HFFc6 (cell line): Measurements from ENCODE around the gene LAPTM4A. TPM values are rescaled to one million over a fixed set of nuclear protein-coding genes. Genes with fewer than 3 reads are reported as not detected.

ENCODE experiments used
- DNase-seq: peaks from one replicate; pipeline ENCODE4 v3.0.0-alpha.2; 2018
- H3K27ac Mint-ChIP-seq: 2 replicates; pipeline ENCODE4 v1.8.0; 2020; ENCODE audit warnings: mild to moderate bottlenecking, mixed read lengths
- H3K27me3 Mint-ChIP-seq: 2 replicates; pipeline ENCODE4 v1.8.0; 2021; ENCODE audit warnings: mild to moderate bottlenecking, moderate library complexity, mixed read lengths; ENCODE audit not compliant: insufficient read depth
- H3K36me3 Mint-ChIP-seq: 2 replicates; pipeline ENCODE4 v1.8.0; 2021; ENCODE audit warnings: low read depth, mixed read lengths
- H3K4me1 Mint-ChIP-seq: 2 replicates; pipeline ENCODE4 v1.8.0; 2020; ENCODE audit warnings: low read depth, mixed read lengths
- H3K4me3 Mint-ChIP-seq: 2 replicates; pipeline ENCODE4 v1.8.0; 2020; ENCODE audit warnings: mild to moderate bottlenecking, moderate library complexity, mixed read lengths
- H3K9me3 Mint-ChIP-seq: 2 replicates; pipeline ENCODE4 v1.8.0; 2020; ENCODE audit warnings: mild to moderate bottlenecking, mixed read lengths
- long read RNA-seq: library from polyadenylated mRNA; unstranded; transcript quantifications from one replicate; pipeline ENCODE4 v2.0.0, GENCODE V29; 2019
- total RNA-seq, 6 experiments: library from RNA; stranded (reverse); fragmentation: NEBNext Ultra II Directional; extraction: Animal tissue kit (Norgen Biotek cat#: 25700); gene quantifications; 2 replicates in 1 of 6; 3 replicates in 5 of 6; pipeline ENCODE4 v1.2.3, GENCODE V29; 2021
- TF ChIP-seq, protein P1 (sequence below): fragments of 200-600 bp; sonication (generic); IDR thresholded peaks from 2 replicates; pipeline ENCODE4 v1.5.0; 2021; ENCODE audit warnings: antibody characterized with exemption, mild to moderate bottlenecking

Gene LAPTM4A
- 100 to 1,000 TPM; 218 to 254 (median 240) TPM for total RNA-seq
- long read RNA-seq, transcript LAPTM4A-201 (7 exons, 1,765 nt), result major isoform, 513 of 543 reads
- long read RNA-seq, partial matches to known transcripts, result 9 of 543 reads
- long read RNA-seq, other reads (novel, unspliced or antisense), result 20 of 543 reads

DNA sequence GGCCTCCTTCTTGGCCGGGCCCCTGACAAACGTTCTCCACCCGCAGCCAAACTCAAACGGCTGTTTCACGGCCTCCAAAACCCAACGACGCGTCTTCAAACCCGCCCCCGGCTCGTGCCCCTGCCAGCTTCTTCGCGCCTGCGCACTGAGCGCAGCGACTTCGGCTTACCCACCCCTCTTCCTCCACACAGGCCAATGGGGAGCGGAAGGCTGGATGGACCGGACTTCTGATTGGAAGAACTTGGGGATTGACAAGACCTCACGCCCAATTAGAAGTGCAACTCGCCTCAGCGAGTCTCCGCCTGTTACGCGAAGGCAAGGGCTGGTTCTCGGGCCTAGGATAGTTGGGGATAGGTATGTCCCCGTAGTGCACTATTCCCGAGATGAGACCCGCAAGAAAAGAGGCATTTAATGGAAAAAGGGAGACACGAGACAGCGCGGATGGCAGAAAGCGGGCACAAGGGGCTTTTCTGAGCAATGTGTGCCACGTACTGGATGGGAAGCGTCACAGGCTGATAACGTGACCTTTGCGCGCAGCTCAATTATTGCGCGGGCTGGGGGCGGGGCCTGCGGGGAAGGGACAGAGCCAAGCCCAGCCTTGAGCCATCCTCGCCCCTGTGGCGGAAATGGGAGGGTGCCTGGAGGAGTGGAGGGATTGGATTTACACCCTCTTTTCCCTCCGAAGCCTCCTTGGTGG, at the start of gene LAPTM4A:
Gene LAPTM4A, minus strand, starts transcription at position 97 of the 697 bp plus-strand sequence. CDS start 108 bp downstream, outside the sequence.
- Mint-ChIP-seq H3K27ac (no peak within 1 kb of the TSS), H3K4me3 (no peak within 1 kb of the TSS), H3K9me3 (no peaks in the 10 kb centered on the region), H3K36me3 (peaks cover 8% of the 10 kb centered on the region; the same call in 1 of the 2 replicates), H3K4me1 (peaks cover 28% of the 10 kb centered on the region), H3K27me3 (peaks cover 4% of the 10 kb centered on the region)
- peak; percentile 100 for DNase-seq
- TF ChIP-seq, protein P1, sequence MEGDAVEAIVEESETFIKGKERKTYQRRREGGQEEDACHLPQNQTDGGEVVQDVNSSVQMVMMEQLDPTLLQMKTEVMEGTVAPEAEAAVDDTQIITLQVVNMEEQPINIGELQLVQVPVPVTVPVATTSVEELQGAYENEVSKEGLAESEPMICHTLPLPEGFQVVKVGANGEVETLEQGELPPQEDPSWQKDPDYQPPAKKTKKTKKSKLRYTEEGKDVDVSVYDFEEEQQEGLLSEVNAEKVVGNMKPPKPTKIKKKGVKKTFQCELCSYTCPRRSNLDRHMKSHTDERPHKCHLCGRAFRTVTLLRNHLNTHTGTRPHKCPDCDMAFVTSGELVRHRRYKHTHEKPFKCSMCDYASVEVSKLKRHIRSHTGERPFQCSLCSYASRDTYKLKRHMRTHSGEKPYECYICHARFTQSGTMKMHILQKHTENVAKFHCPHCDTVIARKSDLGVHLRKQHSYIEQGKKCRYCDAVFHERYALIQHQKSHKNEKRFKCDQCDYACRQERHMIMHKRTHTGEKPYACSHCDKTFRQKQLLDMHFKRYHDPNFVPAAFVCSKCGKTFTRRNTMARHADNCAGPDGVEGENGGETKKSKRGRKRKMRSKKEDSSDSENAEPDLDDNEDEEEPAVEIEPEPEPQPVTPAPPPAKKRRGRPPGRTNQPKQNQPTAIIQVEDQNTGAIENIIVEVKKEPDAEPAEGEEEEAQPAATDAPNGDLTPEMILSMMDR, result no peak

DNA sequence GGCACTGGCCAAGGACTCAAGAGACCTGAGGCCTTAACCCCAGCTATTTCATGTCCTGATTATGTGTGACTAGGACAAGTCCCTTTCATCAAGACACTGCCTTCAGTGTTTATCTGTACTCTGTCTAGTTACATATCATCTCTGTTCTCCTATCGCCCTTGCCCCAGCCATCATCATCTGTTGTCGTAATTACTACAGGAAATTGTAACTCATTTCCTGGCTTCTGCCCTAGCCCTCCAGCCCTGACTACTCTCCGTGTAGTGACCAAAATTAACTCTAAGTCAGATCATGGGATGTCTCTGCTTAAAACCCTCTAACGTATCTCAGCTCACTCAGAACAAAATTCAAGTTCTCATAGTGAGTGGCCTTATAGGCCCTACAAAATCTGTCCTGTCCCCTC, 49.3 kb upstream of the LAPTM4A start:
- no peaks in the 10 kb centered on the region for H3K36me3 Mint-ChIP-seq
- no peak overlapping the region for H3K27ac Mint-ChIP-seq
- peaks cover 11% of the 10 kb centered on the region for H3K4me1 Mint-ChIP-seq
- no peaks in the 10 kb centered on the region; the same call in 1 of the 2 replicates for H3K9me3 Mint-ChIP-seq
- DNase-seq, result no peak
- peaks cover 6% of the 10 kb centered on the region for H3K27me3 Mint-ChIP-seq
- TF ChIP-seq, protein P1, result no peak
- H3K4me3 Mint-ChIP-seq, result no peak overlapping the region

DNA sequence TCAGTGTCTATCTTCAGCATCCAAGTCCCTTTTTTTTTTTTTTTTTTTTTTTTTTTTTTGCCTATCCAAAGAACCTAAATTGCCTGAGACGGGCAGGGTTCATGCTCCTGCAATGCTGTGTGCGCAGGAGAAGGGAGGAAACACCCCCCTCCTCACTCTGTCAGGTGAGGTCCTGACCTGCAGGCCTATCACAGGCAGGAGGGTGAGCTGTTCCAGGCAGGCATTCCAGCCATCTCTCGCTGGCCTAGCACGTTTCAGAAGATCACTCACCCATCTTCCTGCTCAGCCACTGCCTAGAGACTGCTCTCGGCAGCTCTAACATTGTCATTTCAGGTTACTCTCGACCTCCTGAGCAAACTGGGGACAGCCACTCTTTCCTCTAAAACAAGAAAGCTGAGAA, 48.4 kb upstream of the LAPTM4A start:
- no peaks in the 10 kb centered on the region for H3K36me3 Mint-ChIP-seq
- no peak for DNase-seq
- H3K4me1 Mint-ChIP-seq, result peaks cover 20% of the 10 kb centered on the region
- no peak overlapping the region for H3K4me3 Mint-ChIP-seq
- H3K9me3 Mint-ChIP-seq, result no peaks in the 10 kb centered on the region; the same call in 1 of the 2 replicates
- H3K27me3 Mint-ChIP-seq, result peaks cover 6% of the 10 kb centered on the region
- no peak overlapping the region for H3K27ac Mint-ChIP-seq
- TF ChIP-seq, protein P1, result no peak

DNA sequence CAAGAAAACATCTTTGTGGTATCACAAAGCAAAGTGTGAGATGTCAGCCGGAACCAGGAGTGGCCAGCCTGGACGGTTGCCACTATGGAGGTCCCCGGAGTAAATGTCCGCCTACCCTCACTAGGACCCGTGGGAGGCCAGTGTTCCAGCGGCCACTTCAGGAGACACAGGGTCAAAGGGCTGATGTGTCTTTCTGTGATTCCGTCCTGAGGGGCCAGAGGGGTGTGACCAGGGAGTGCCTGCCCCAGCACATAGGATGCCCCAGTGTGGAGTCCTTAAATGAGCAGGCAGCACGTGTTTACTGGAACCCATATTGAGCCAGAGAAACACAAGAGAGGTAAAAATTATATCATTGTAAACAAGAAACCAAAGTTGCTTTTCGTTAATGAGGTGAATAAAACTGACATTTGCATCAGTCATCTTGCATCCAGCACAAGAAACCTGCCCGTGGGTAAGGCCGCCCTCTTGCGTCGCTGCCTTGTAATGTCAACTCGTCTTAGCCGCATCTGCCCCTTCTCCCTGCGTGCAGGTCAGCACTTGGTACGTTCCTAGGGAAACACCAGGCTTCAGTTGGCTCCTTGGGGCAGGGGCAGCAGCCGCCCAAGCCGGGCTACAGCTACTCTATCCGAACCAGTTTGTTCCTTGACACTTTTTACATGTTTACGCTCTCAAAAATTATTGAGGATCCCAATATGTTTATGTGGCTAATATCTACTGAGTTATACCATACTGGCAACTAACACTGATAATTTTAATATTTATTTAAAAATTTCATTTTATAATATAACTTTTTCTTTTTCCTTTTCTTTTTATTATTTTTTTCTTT, 46.7 kb upstream of the LAPTM4A start:
- H3K27ac Mint-ChIP-seq, result no peak overlapping the region; the same call in 1 of the 2 replicates

DNA sequence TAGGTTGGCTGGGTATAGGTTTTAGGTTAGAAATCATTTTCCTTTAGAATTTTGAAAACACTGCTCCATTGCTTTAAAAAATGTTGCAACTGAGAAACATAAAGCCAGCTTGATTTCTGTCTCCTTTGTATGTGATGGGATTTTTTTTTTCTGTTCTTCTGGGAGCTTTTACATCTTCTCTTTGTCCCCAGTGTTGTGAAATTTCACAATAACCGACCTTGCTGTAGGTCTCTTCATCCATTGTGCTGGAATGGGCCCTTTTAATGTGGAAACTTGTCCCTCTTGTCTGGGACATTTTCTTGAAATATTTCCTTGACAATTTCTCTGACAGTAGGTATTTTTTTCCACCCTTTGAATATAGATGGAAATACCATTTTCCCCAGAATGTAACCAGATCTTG, 44.0 kb upstream of the LAPTM4A start:
- no peaks in the 10 kb centered on the region for H3K36me3 Mint-ChIP-seq
- no peaks in the 10 kb centered on the region for H3K9me3 Mint-ChIP-seq
- H3K27ac Mint-ChIP-seq, result peak overlapping the region; percentile 91
- TF ChIP-seq, protein P1, result no peak
- no peak for DNase-seq
- peaks cover 64% of the 10 kb centered on the region for H3K4me1 Mint-ChIP-seq
- peaks cover 2% of the 10 kb centered on the region for H3K27me3 Mint-ChIP-seq
- no peak overlapping the region; the same call in 1 of the 2 replicates for H3K4me3 Mint-ChIP-seq

More for the DNA sequence above, 46.7 kb upstream of the LAPTM4A start:
- Mint-ChIP-seq H3K9me3 (no peaks in the 10 kb centered on the region; the same call in 1 of the 2 replicates), H3K4me1 (peaks cover 37% of the 10 kb centered on the region), H3K27me3 (peaks cover 5% of the 10 kb centered on the region), H3K36me3 (no peaks in the 10 kb centered on the region), H3K4me3 (peak overlapping the region; percentile 1; the same call in 1 of the 2 replicates)
- TF ChIP-seq, protein P1, result peak; percentile 91
- peak; percentile 61 for DNase-seq
